ENCODE data around the gene GPSM3.
"Not testable (repeated sequence)": the region's sequence is repeated elsewhere in the genome, so short reads cannot be mapped to it uniquely, and the experiment has no call there.

Gene GPSM3

DNA sequence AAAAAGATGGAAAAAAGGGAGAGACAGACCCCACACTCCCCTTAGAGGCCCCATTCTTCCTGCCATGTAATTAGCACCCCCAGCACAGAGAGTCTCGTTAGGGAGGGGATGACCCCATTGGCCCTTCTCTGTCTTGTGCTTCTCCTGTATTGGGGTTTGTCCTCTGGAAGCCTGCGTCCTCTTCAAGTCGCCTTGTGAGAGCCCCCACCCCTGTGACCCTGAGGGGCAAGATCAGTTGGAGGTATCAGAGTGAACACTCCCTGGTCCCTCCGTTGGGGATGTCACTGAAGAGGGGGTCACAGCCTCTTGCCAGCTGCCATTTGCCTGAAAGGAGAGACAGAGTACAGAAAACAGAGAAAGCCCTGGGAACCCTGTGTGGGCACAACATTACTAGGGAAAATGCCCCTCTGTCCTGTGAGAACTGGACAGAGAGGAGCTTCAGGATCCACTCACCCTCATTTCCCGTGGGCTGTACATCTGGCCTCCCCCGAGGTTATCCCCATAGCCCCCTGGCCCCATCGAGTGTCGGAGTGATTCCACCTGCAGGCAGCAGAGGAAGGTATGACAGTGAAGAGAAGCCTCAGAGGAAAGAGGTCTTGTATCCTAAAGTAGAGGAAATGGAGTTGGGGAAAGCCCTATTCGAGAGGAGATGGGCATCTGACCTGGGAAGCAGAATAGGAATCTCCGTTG lies 6.1 kb downstream of the GPSM3 start:
- DNase-seq: not testable (repeated sequence)

DNA sequence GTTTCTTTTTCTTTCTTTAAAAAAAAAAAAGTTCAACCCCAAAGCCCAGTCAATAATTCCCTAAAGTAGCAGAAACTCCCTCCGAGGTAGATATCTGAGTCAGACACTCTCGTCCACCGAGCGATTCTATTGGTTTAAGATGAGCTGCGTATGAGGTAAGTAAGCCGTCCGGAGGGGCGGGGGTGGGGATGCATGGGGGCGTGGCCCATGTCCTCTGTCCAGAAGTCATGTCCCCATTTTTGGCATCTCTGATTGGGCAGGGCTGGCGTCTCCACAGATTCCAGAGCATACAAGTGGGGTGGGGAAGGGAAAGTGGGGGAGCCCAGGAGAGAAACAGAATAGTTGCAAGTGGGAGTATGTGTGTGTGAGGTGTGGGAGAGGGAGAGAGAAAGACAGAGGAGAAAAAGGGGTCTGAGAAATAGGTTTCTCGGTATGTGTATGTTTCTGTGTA lies 6.7 kb downstream of the GPSM3 start:
- DNase-seq: not testable (repeated sequence)

DNA sequence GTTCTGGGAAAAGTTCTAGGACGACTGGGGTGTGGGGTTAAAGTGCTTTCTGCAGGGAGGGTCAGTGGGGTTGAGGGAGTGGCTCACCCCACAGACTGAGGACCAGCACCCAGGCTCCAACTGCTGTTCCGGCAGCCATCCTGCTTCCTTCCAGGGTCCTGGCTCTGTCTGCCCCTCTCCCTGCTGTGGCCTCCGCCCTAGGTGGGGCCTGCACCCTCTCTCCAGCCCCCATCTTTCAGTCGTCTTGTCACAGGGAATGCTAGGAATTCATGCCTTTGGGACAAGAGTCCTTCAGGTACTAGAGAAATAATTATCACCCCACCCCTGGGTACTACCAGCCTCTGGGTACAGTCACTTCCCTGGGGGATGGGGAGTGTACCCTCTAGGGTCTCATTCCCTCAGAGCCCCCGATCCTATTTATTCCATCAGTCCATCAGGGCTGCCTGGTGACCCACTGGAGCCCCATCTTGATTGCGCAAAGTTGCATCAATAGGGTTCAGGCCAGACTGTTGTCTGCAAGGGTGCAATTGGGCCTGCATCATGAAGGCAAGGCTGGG lies 8.3 kb downstream of the GPSM3 start, which contains the start of gene AGER:
AGER (minus strand) TSS at position 170 of the 557 bp plus-strand sequence; CDS start at position 139, 31 bp downstream.
- no peak for DNase-seq

- no peak for DNase-seq
These were observed 8.9 kb downstream of the GPSM3 start for GRCh38 chr6:32183483-32184083.

DNA sequence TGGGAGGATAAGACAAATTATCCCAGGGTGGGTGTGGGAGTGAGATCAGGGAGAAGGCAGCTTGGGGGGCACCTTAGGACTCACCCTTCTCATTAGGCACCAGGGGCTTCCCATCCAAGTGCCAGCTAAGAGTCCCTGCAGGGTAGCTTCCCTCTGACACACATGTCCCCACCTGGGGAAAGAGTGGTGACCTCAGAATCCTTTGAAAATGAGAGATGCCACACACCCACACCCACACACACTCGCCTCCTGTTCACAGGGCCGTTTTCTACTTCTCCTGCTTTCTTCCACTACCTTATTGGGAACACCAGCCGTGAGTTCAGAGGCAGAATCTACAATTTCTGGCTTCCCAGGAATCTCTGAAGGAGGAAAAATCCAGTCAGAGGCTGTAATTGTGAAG lies 9.4 kb downstream of the GPSM3 start:
- no peak for DNase-seq

GRCh38 chr6:32182555-32182981 lies 9.9 kb downstream of the GPSM3 start:
- no peak for DNase-seq

GRCh38 chr6:32181915-32182529 lies 10.4 kb downstream of the GPSM3 start:
- no peak for DNase-seq

DNA sequence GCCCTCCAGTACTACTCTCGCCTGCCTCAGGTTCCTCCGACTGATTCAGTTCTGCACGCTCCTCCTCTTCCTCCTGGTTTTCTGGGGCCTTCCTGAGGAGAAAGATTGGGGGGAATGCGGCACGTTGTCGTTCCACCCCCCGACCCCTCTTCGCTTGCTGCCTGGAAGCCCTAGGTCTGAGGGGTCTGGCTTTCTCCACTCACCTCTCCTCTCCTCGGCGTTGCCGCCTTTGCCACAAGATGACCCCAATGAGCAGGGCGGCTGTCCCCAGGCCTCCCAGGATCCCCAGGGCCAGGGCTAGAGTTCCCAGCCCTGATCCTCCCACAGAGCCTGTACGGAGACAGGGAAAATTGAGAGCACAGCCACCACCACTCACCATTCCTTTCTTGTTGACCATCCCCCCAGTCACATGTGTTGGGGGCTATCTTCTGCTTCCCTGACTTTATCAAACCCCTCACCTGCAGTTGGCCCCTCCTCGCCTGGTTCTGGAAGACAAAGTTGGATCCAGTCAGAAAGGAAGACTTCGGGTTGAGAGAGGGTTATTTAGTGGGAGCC lies 11.2 kb downstream of the GPSM3 start:
- no peak for DNase-seq

DNA sequence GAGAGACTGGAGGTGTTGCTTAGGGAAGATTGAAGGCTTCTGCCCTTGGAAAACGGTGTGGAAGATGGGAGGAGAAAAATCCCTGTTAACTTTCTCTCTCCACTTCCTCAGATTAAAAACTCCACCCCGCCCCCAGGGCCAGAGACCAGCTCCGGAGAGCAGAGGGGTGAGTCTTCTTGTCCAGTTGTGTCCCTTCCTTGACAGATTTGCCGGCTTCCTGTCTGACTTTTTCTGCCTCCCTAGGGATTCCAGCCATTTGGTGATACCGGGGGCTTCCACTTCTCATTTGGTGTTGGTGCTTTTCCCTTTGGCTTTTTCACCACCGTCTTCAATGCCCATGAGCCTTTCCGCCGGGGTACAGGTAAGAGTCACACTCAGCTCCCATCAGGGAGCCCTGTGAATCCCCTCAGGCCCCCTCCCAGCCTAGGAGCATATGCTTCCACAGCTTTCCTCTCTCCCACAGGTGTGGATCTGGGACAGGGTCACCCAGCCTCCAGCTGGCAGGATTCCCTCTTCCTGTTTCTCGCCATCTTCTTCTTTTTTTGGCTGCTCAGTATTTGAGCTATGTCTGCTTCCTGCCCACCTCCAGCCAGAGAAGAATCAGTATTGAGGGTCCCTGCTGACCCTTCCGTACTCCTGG lies 12.6 kb downstream of the GPSM3 start:
- no peak for DNase-seq

DNA sequence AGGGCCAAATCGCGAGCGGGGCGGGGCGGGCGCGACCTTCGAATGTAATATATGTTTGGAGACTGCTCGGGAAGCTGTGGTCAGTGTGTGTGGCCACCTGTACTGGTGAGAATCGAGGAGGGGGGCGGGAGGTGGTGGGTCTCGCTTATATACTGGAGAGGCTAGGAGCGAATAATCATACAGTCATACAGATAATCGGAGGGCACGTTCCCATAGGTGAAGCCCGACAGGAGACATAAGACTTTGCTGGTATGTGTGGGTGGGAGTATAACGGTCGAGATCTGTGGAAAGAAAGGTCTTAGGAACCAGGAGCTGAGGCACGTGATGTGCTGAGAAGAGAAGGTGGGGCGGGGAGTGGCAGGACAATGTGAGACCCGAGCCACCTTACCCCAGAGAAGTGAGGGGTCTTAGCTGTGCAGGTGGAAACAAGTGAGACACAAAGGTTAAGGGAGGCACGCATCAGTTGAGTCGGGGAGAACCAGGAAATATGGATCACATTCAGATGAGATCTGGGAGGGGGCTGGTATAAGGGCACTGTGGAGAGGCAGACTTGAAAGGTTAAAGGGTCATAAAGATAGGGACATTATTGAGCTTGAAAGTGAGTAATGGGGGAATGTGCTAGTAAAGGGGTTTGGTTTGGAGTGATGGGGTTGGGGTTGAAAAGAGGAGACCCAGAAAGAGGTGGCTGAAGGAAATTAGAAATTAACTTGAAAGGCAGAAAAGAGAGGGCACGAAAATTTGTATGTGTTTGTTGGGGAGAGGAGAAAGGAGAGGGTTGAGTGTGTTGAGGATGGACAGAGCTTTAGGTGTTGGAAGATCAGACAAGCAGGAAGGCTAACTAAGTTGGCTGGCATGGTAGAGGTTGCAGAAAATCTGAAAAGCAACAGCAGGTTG lies 13.6 kb downstream of the GPSM3 start:
- DNase-seq: no peak

DNA sequence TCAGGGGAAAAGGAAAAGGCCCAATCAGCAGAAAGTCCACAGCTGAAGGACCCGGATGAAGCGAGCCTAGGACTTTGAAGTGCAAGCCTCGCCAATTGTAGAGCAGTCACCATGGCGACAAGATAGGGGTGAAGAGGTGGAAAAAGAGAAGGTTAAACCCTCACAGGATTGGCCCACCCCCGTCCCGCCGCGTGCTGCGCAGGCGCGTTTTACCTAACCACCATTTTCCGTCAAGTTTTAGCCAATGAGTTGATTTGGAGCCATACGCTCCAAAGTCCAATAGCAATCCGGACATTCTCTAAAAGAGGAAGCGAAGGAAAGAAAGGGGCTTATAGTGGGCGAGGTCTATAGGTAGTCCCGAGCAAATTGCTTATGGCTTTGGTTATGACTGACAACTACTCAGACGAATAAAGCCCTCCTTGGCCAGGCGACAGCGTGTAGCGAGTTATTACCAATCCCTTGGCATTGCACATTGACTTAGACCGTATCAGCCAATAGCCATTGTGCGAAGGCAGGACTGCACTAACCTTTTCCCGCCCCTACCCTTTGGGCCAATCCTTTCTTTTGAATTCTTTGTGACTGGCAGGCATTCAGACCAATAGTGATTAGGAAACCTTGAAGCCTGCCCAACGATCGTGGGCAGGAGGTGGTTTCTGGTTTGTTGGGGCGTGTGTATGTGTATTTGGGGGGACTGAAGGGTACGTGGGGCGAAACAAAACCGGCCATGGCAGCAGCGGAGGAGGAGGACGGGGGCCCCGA lies 14.5 kb downstream of the GPSM3 start, which contains the start of gene RNF5:
RNF5 (plus strand) TSS at position 618 of the 759 bp plus-strand sequence; CDS start at position 725, 107 bp downstream.
- DNase-seq: no peak

DNA sequence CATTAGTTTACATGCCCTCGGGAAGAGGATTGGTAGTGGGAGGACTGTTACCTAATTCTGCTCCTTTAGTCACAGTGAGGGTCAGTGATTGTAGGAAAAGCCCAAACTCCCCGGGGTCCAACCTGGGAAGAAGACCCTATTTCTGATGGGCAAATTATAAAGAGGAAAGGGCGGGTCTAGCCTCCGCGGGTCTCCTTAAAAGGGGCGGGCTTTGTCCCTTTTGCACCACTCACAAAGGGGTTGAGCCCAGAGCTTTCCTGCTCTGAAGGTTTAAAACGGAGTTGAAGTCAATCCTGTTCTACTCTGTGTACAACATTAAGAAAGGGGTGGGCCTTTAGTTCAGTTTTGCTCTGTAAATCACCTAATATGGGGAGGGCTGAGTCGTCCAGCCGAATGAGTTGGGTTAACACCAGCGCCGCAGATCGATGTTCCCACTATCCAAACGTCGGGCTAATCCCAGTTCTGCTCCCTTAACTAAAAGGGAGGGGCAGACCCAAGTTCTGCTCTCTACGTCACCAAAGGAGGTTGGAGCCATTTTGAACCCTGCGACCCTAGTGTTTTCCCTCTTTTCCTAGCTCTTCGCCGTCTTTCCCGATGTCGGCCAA lies 15.2 kb downstream of the GPSM3 start:
- no peak for DNase-seq

DNA sequence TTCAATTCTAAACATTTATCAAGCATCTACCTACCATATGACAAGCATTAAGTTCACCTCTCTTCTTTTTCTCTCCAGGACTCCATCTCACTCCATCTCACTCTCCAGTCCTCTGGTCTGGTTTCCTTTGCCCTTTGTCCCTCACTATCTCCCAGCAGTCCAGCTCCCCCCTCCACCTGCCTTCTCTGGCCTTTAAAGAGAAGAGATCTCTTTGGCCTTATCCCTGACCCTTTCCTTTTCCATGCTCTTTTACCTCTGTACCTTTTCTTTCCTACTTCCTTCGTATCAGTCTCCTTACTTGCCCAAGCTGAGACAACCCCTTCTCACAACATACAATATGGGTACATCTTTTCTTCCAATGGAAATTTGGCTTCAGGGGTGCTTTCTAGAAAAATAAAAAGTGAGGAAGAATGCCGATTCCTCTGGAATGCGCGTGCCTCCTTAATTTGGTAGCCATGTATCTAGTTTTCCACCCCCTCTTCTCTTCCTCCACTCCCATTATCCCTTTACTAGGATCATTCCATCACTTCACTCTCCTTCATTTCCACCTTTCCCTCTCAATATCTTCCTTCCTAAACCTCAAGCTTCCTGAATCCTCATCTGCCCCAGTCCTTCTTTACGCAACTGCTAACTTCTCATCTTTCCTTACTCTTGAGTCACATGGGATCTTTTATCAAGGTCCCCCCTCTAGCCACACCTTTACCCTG lies 15.8 kb downstream of the GPSM3 start:
- DNase-seq: no peak

GRCh38 chr6:32175711-32176475 lies 16.6 kb downstream of the GPSM3 start, which contains the start of gene AGPAT1:
Gene AGPAT1, minus strand, starts transcription at chr6:32176084. Its CDS starts 4,588 bp downstream, at chr6:32171496.
- DNase-seq: peak; percentile 43

DNA sequence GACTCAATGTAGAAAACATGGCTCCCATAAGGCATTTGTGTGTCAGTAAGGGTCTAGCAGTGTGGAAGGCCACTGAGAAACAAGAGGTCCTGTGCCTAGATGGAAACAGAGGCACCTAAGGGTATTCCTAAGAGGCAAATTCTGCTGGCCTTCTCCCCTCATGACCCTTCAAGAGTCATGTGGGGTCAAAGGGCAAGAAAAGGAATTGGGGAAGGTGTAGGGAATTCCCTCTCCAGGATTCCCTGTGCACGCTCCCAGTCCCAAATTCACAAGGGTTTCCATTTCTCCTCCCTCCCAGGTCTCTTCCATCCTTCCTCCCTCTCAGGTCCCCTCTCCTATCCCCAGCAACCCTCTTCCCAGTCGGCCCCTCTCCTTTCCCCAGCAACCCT lies 17.1 kb downstream of the GPSM3 start:
- no peak for DNase-seq

- DNase-seq: no peak
These were observed 18.0 kb downstream of the GPSM3 start for GRCh38 chr6:32174416-32174815.

DNA sequence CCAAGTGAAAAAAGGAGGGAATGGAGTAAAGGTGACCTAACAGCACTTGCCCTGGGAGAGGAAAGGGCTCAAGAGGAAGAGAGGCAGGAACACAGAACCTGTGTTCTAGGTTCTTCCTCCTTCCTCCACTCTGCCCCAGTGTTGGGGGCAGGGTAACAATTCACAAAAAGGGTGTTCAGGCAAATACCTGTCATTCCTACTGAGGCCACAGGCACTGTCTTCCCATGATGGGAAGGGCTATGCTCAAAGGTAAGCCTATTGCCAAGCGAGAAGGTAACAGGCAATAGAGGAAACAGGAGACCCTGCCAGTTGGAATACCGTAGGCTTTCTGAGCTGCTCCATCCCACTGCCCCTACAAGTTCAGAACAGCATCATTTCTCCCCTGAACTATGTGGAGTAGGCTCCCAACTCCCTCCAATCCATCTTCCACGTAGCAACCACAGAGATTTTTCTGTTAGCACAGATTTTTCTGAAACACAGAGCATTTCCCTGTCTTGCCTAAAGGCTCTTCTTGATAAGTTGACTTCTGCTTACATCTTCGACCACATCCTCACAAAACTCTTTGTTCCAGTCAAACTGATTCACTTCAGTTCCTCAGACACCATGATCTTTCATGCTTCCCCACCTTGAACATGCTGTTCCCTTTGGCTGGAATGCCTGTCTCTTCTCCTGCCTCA lies 19.3 kb downstream of the GPSM3 start:
- no peak for DNase-seq

GRCh38 chr6:32171234-32171633 lies 21.2 kb downstream of the GPSM3 start:
- DNase-seq: no peak

All from cortex of kidney (tissue), 1 donor.